GM19395 (cell line): ENCODE data around the gene UBAC1.
A peak's percentile ranks its signal among the peaks of the same experiment; 100 is the strongest.

Source experiments
- ATAC-seq: cut with Tn5 transposase; IDR thresholded peaks from one replicate; pipeline ENCODE4 v1.9.1; 2021; ENCODE audit warnings: mild to moderate bottlenecking, moderate library complexity; ENCODE audit not compliant: unreplicated experiment

UBAC1 gene

GRCh38 chr9:135961277-135961715 lies at the start of gene UBAC1:
UBAC1 (minus strand) TSS chr9:135961373; CDS start chr9:135961162, 211 bp downstream.
- peak; percentile 87 for ATAC-seq

- ATAC-seq, result no peak
These were observed 49.6 kb upstream of the UBAC1 start for GRCh38 chr9:136010615-136011361.

- ATAC-seq, result no peak
These were observed 49.0 kb upstream of the UBAC1 start for GRCh38 chr9:136010176-136010575.

- ATAC-seq, result no peak
These were observed 48.3 kb upstream of the UBAC1 start for GRCh38 chr9:136009516-136009915.

GRCh38 chr9:136008693-136008997 lies 47.5 kb upstream of the UBAC1 start:
- ATAC-seq, result no peak

GRCh38 chr9:136007934-136008692 lies 46.9 kb upstream of the UBAC1 start:
- ATAC-seq, result no peak

- no peak for ATAC-seq
These were observed 46.2 kb upstream of the UBAC1 start for GRCh38 chr9:136007276-136007933.

GRCh38 chr9:136006169-136006568 lies 45.0 kb upstream of the UBAC1 start:
- ATAC-seq, result no peak

GRCh38 chr9:136004712-136005111 lies 43.5 kb upstream of the UBAC1 start:
- no peak for ATAC-seq

- ATAC-seq, result no peak
These were observed 43.0 kb upstream of the UBAC1 start for GRCh38 chr9:136004219-136004618.

GRCh38 chr9:136003411-136004218 lies 42.4 kb upstream of the UBAC1 start:
- no peak for ATAC-seq

- no peak for ATAC-seq
These were observed 41.7 kb upstream of the UBAC1 start for GRCh38 chr9:136002881-136003280.

GRCh38 chr9:136002215-136002614 lies 41.0 kb upstream of the UBAC1 start:
- no peak for ATAC-seq

GRCh38 chr9:136001231-136001630 lies 40.1 kb upstream of the UBAC1 start:
- ATAC-seq, result no peak

- no peak for ATAC-seq
These were observed 37.4 kb upstream of the UBAC1 start for GRCh38 chr9:135998410-135999071.

- ATAC-seq, result no peak
These were observed 36.8 kb upstream of the UBAC1 start for GRCh38 chr9:135998016-135998380.

GRCh38 chr9:135997090-135998015 lies 36.2 kb upstream of the UBAC1 start:
- no peak for ATAC-seq

GRCh38 chr9:135995816-135996215 lies 34.6 kb upstream of the UBAC1 start:
- ATAC-seq, result no peak

- no peak for ATAC-seq
These were observed 33.5 kb upstream of the UBAC1 start for GRCh38 chr9:135994501-135995192.
